ENCODE data around the gene PLEKHH1.

Gene PLEKHH1

GRCh38 chr14:67551940-67552339 lies 18.9 kb downstream of the PLEKHH1 start:
- no peak overlapping the region for H3K4me3 ChIP-seq (ENCODE audit: low read depth, low read length)
- no peak for TF ChIP-seq CTCF (conservative IDR thresholded peaks at IDR 0.05; ENCODE audit: low read depth, low read length)
- no peak for DNase-seq (ENCODE audit: low read depth)

GRCh38 chr14:67553547-67553946 lies 20.5 kb downstream of the PLEKHH1 start:
- no peak for TF ChIP-seq CTCF (conservative IDR thresholded peaks at IDR 0.05; ENCODE audit: low read depth, low read length)
- H3K4me3 ChIP-seq (ENCODE audit: low read depth, low read length): no peak overlapping the region
- no peak for DNase-seq (ENCODE audit: low read depth)

- DNase-seq (ENCODE audit: low read depth): no peak
- no peak for TF ChIP-seq CTCF (conservative IDR thresholded peaks at IDR 0.05; ENCODE audit: low read depth, low read length)
- H3K4me3 ChIP-seq (ENCODE audit: low read depth, low read length): no peak overlapping the region
Measured at GRCh38 chr14:67554341-67554740, 21.3 kb downstream of the PLEKHH1 start.

GRCh38 chr14:67555518-67556090 lies 22.5 kb downstream of the PLEKHH1 start:
- DNase-seq (ENCODE audit: low read depth): no peak
- no peak for TF ChIP-seq CTCF (conservative IDR thresholded peaks at IDR 0.05; ENCODE audit: low read depth, low read length)
- H3K4me3 ChIP-seq (ENCODE audit: low read depth, low read length): no peak overlapping the region

GRCh38 chr14:67556671-67557070 lies 23.6 kb downstream of the PLEKHH1 start:
- DNase-seq (ENCODE audit: low read depth): no peak
- TF ChIP-seq CTCF (conservative IDR thresholded peaks at IDR 0.05; ENCODE audit: low read depth, low read length): peak; percentile 9
- H3K4me3 ChIP-seq (ENCODE audit: low read depth, low read length): no peak overlapping the region

- TF ChIP-seq CTCF (conservative IDR thresholded peaks at IDR 0.05; ENCODE audit: low read depth, low read length): no peak
- DNase-seq (ENCODE audit: low read depth): peak; percentile 58
- H3K4me3 ChIP-seq (ENCODE audit: low read depth, low read length): no peak overlapping the region
Measured at GRCh38 chr14:67557118-67557517, 24.0 kb downstream of the PLEKHH1 start.

- no peak overlapping the region for H3K4me3 ChIP-seq (ENCODE audit: low read depth, low read length)
- DNase-seq (ENCODE audit: low read depth): no peak
- no peak for TF ChIP-seq CTCF (conservative IDR thresholded peaks at IDR 0.05; ENCODE audit: low read depth, low read length)
Measured at GRCh38 chr14:67557656-67558055, 24.6 kb downstream of the PLEKHH1 start.

Data from choroid plexus epithelial cell (primary cell).